GM13976 (cell line): Measurements from ENCODE around the gene PXK.

Source experiments
- DNase-seq: peaks from one replicate; pipeline ENCODE4 v3.0.0; 2012; ENCODE audit warnings: low spot score
- in situ Hi-C: fragments of 300-500 bp; cut with MboI; formaldehyde crosslinking; loops from one replicate; pipeline ENCODE4 v1.12.0; 2022; ENCODE audit warnings: low sequenced_read_pairs, mixed read lengths, inconsistent platforms; ENCODE audit not compliant: unreplicated experiment
- TF ChIP-seq, protein P1 (sequence below): IDR thresholded peaks from 2 replicates; pipeline ENCODE4 v1.5.1; 2012; ENCODE audit warnings: borderline replicate concordance, mild to moderate bottlenecking; ENCODE audit not compliant: insufficient read depth; ENCODE audit errors: extremely low read depth, missing control alignments, control extremely low read depth

The PXK gene

DNA sequence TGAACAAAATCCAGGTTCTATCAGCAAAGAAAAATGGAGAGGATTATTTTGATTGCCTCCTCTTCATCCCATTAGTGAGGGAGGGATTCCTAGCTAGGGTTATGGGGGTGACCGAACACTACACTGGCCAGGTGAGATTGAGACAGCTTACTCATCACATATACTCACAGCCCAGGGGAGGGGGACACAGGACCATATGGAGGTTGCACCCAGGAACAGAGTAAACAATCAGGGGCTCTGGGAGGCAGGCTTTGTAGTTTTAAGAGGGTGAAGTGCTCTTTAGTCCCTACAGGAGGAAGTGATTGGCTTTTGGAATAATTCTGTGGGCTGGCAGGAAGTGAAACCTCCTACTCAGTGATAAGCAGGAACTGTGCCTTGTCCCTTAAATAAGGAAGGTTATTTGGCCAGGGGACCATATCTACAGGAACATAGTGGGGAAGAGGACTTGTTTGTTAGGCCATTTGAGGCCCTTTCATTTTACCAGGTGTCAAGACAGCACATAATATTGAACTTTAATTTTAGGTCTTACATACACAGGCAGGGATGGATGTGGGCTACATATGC is 141.7 kb downstream of the PXK start:
- TF ChIP-seq, protein P1, sequence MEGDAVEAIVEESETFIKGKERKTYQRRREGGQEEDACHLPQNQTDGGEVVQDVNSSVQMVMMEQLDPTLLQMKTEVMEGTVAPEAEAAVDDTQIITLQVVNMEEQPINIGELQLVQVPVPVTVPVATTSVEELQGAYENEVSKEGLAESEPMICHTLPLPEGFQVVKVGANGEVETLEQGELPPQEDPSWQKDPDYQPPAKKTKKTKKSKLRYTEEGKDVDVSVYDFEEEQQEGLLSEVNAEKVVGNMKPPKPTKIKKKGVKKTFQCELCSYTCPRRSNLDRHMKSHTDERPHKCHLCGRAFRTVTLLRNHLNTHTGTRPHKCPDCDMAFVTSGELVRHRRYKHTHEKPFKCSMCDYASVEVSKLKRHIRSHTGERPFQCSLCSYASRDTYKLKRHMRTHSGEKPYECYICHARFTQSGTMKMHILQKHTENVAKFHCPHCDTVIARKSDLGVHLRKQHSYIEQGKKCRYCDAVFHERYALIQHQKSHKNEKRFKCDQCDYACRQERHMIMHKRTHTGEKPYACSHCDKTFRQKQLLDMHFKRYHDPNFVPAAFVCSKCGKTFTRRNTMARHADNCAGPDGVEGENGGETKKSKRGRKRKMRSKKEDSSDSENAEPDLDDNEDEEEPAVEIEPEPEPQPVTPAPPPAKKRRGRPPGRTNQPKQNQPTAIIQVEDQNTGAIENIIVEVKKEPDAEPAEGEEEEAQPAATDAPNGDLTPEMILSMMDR = no peak
- no peak for DNase-seq
- in situ Hi-C loops = no loop called here

DNA sequence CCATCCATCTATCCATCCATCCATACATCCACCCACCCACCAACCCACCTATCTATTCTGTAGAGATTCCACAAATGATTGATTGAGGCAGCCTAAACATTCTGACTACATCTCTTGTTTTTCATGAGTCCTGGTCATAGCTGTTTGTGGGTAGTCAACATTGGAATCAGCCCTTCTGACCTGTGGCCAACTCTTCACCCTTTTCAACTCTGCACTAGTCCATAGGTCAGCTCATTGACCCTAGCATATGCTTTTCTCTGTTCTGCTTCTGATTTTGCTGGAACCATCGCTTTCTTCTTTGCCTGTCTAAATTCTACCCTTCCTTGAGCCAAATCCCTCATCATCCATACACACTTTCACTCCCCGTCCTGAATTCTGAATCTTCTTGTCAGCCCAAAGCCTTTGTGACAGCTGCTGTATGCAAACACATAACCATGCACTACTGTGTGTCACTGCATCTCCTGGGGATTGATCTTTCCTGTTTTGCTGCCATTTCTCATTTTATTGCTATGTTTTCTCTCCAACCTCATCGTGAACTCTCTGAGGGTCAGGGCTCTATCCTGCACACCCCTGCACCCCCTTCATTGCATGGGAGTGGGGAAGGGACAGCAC is 142.4 kb downstream of the PXK start:
- no peak for DNase-seq
- in situ Hi-C loops = no loop called here
- TF ChIP-seq, protein P1 = no peak
